ENCODE data around the gene MED15.
"Not testable (repeated sequence)": the region's sequence is repeated elsewhere in the genome, so short reads cannot be mapped to it uniquely, and the experiment has no call there.

The MED15 gene

GRCh38 chr22:20472629-20473442 lies 34.6 kb upstream of the MED15 start:
- TF ChIP-seq, protein P1, sequence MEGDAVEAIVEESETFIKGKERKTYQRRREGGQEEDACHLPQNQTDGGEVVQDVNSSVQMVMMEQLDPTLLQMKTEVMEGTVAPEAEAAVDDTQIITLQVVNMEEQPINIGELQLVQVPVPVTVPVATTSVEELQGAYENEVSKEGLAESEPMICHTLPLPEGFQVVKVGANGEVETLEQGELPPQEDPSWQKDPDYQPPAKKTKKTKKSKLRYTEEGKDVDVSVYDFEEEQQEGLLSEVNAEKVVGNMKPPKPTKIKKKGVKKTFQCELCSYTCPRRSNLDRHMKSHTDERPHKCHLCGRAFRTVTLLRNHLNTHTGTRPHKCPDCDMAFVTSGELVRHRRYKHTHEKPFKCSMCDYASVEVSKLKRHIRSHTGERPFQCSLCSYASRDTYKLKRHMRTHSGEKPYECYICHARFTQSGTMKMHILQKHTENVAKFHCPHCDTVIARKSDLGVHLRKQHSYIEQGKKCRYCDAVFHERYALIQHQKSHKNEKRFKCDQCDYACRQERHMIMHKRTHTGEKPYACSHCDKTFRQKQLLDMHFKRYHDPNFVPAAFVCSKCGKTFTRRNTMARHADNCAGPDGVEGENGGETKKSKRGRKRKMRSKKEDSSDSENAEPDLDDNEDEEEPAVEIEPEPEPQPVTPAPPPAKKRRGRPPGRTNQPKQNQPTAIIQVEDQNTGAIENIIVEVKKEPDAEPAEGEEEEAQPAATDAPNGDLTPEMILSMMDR (IDR thresholded peaks at IDR 0.05): no peak
- H3K27ac ChIP-seq: no peak overlapping the region

DNA sequence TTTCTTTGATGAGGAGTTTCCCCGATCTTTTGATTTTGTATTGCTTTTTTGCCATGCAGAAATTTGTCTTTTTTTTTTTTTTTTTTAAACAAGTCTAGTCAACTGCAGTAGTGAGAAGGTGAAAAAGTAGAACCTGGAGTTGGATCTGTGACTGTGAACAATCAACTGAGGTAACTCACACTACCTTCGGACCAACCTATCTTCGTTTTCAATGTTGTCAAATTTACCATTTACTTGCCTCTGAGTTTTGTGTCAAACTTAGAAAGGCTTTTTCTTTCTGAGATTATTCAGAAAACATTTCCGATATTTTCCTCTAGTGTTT lies 32.3 kb upstream of the MED15 start:
- TF ChIP-seq, protein P1 (IDR thresholded peaks at IDR 0.05): no peak
- TF ChIP-seq ZFX (IDR thresholded peaks at IDR 0.05; ENCODE audit: borderline replicate concordance): no peak
- H3K27ac ChIP-seq: no peak overlapping the region

- H3K27ac ChIP-seq: not testable (repeated sequence)
Measured at GRCh38 chr22:20475569-20475968, 31.8 kb upstream of the MED15 start.

DNA sequence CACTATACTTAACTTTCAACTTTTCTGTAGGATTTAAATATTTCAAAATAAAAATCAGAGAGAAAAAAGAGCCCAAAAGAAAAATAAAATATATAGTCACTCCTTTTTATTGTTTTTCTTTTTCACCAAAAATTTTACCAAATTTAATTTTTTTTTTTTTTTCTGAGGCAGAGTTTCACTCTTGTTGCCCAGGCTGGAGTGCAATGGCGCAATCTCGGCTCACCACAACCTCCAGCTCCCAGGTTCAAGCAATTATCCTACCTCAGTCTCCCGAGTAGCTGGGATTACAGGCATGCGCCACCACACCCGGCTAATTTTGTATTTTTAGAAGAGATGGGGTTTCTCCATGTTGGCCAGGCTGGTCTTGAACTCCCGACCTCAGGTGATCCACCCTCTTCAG lies 29.4 kb upstream of the MED15 start:
- H3K27ac ChIP-seq: not testable (repeated sequence)

DNA sequence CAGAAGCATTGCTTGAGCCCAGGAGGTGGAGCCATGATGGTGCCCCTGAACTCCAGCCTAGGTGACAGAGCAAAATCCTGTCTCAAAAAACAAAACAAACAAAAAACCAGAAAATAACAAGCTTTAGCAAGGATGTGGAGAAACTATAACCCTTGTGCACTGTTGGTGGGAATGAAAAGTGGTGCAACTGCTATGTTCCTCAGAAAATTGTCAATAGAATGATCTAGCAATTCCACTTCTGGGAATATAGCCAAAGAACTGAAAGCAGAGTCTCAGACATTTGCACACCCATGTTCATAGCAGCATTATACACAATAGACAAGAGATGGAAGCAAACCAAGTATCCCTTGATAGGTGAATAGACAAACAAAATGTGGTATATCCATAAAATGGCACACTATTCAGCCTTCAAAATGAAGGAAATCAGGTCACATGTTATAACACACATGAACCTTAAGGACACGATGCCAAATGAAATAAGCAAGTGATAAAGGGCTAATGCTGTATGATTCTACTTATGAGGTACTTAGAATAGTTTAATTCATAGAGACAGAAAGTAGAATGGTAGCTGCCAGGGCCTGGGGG lies 27.7 kb upstream of the MED15 start:
- H3K27ac ChIP-seq: no peak overlapping the region
- TF ChIP-seq, protein P1 (IDR thresholded peaks at IDR 0.05): no peak
- no peak for TF ChIP-seq ZFX (IDR thresholded peaks at IDR 0.05; ENCODE audit: borderline replicate concordance)

- not testable (repeated sequence) for H3K27ac ChIP-seq
Measured at GRCh38 chr22:20483143-20483506, 24.3 kb upstream of the MED15 start.

DNA sequence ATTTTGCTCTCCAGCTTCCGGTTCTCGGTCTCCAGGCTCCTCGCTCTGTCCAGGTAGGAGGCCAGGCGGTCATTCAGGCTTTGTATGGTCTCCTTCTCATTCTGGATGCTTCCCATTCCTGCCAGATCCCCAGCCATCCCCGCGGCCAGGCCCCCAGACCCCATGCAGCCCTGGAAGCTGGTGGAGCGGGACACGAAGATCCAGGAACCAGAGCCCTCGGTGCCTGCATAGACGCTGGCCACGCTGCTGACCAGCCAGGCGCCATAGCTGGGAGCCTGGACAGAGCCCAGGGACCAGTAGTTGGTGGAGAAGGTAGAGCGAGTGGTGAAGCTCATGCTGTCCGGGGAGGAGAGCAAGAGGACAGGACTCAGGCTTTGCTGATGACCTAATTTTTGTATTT lies 23.6 kb upstream of the MED15 start:
- no peak overlapping the region for H3K27ac ChIP-seq
- no peak for TF ChIP-seq ZFX (IDR thresholded peaks at IDR 0.05; ENCODE audit: borderline replicate concordance)

GRCh38 chr22:20484948-20485683 lies 22.3 kb upstream of the MED15 start:
- H3K27ac ChIP-seq: no peak overlapping the region
- TF ChIP-seq, protein P1 (IDR thresholded peaks at IDR 0.05): no peak
- TF ChIP-seq ZFX (IDR thresholded peaks at IDR 0.05; ENCODE audit: borderline replicate concordance): no peak

DNA sequence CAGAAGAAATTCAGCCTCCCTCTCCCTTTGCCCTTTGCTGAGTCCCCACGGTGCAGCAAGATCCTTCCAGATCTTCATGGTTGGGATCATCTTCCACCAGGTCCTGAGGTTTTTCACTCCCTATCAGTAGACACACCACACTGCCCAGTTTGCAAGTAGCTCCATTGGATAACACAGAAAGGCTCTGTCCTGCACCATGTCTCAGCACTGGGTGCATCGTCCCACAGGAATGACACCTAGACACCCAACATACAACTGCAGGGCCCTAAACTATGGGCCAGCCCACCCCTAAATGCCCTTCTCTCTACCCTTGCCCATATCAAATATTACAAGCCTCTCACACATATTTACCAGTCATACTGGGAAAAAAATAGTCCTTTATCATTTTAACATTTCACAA lies 21.2 kb upstream of the MED15 start:
- no peak overlapping the region for H3K27ac ChIP-seq
- TF ChIP-seq, protein P1 (IDR thresholded peaks at IDR 0.05): no peak
- no peak for TF ChIP-seq ZFX (IDR thresholded peaks at IDR 0.05; ENCODE audit: borderline replicate concordance)

Measured in 22Rv1 (cell line).